OCI-LY7 (cell line): Measurements from ENCODE around the gene NPHS1.

Experiments used
- CTCF ChIP-seq: fragments of 200-600 bp; sonication (generic); conservative IDR thresholded peaks from 2 replicates; pipeline ENCODE4 v1.5.1; 2014; ENCODE audit warnings: mild to moderate bottlenecking, antibody characterized with exemption, low read length, moderate library complexity, mixed read lengths
- EZH2phosphoT487 ChIP-seq: fragments of 200-600 bp; sonication (generic); IDR thresholded peaks from 2 replicates; pipeline ENCODE4 v1.6.1; 2018; ENCODE audit warnings: low read depth, borderline replicate concordance, mild to moderate bottlenecking, mixed run types, antibody characterized with exemption, low read length, moderate library complexity, mixed read lengths

DNA sequence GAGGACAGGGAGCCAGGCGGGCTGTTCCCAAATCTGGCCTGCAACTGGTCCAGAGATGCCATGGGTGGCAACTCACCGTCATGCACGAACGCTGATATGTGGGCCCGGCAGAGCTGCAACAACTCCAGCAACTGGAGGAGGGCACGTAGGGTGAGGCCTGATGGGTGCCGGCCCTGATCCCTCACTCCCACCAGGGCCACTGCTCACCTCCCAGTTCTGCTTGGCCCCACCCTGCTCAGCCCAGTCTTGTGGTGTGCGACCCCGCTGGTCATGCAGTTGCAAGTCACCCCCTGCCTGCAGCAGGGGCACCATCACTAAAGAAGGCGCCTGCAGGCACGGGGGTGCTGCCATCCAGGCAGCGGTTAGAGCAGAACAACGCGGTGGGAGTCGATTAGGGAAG, 60.0 kb downstream of the NPHS1 start:
- TF ChIP-seq CTCF: no peak
- TF ChIP-seq EZH2phosphoT487: no peak
